Adrenal gland (tissue), 12 donors: ENCODE results near the gene SF3A1. TPM values are rescaled to one million over a fixed set of nuclear protein-coding genes. Genes with fewer than 3 reads are reported as not detected.

Source experiments
- DNase-seq, 7 donors: peaks; one replicate each; pipeline ENCODE4 v3.0.0-alpha.2; 2019 to 2020
- H3K27ac ChIP-seq, 5 donors: fragments of 200-600 bp; sonication (generic) in 4 of 5; 1 replicate in 3 of 5; 2 replicates in 2 of 5; pipeline versions ENCODE4 v1.5.1 to v1.8.0; 2016 to 2020; ENCODE audit warnings: mild to moderate bottlenecking in 1 of 5
- H3K27me3 ChIP-seq: fragments of 200-600 bp; 2 replicates; pipeline ENCODE4 v1.8.0; 2021
- H3K36me3 ChIP-seq, 2 donors: fragments of 200-600 bp; replicated peaks in 1 of 2; 1 replicate in 1 of 2; 2 replicates in 1 of 2; pipeline versions ENCODE4 v1.5.1 to v1.8.0; 2018 to 2022
- H3K4me1 ChIP-seq, 2 donors: fragments of 200-600 bp; replicated peaks in 1 of 2; 1 replicate in 1 of 2; 2 replicates in 1 of 2; pipeline versions ENCODE4 v1.5.1 to v1.8.0; 2018 to 2021
- H3K4me3 ChIP-seq, 4 donors: fragments of 200-600 bp; sonication (generic) in 3 of 4; one replicate each; pipeline ENCODE4 v1.5.1; 2016 to 2018
- H3K9me3 ChIP-seq, 3 donors: fragments of 200-600 bp; sonication (generic) in 1 of 3; replicated peaks in 1 of 3; 1 replicate in 2 of 3; 2 replicates in 1 of 3; pipeline versions ENCODE4 v1.5.1 to v1.8.0; 2016 to 2021
- CTCF ChIP-seq, 6 experiments: fragments of 450-650 bp in 4 of 6; fragments of 200-600 bp in 2 of 6; sonication (generic) in 1 of 6; IDR thresholded peaks; 1 replicate in 5 of 6; 2 replicates in 1 of 6; pipeline versions ENCODE4 v1.5.1 to v1.8.0; 2016 to 2021; ENCODE audit warnings: antibody characterized with exemption in 6 of 6, mild to moderate bottlenecking in 2 of 6, moderate library complexity in 1 of 6
- POLR2A ChIP-seq, 2 donors: fragments of 450-650 bp; IDR thresholded peaks; one replicate each; pipeline ENCODE4 v1.6.1; 2017; ENCODE audit warnings: antibody characterized with exemption in 2 of 2, mild to moderate bottlenecking in 2 of 2, moderate library complexity in 1 of 2
- WGBS, 4 donors: extraction: QIAGEN DNeasy Blood & Tissue Kit in 2 of 4; methylation state at CpG; one replicate each; pipeline versions ENCODE4 v1.1.5 to v1.1.7; 2013 to 2017; 5-methylcytosine and 5-hydroxymethylcytosine counted together
- intact Hi-C, 2 donors: fragments of 100-400 bp; cut with DNase I; formaldehyde crosslinking; loops; one replicate each; pipeline versions ENCODE4 v1.14.1 to v1.15.0; 2022 to 2023
- polyA plus RNA-seq, 3 donors: library from polyadenylated mRNA; stranded (reverse); fragments of 200-250 nt in 2 of 3; fragments of 350-450 nt in 1 of 3; fragmentation: Illumina TruSeq in 1 of 3; extraction: RNeasy Lipid Tissue Mini Kit (QIAGEN cat#74804) in 1 of 3; gene quantifications; one replicate each; pipeline ENCODE4 v1.2.3, GENCODE V29; 2013 to 2014
- total RNA-seq, 9 donors: library from RNA; depleted of rRNA in 4 of 9; stranded (reverse); fragments of >200 nt in 4 of 9; fragments of 120-200 nt in 1 of 9; fragmentation: NEBNext Ultra II Directional in 1 of 9; extraction: Animal tissue kit (Norgen Biotek cat#: 25700) in 1 of 9; gene quantifications; one replicate each; pipeline versions ENCODE4 v1.1.0 to v1.2.4, GENCODE V29; 2013 to 2023
- donor health status: healthy with polysubstance abuse.
- donor health status: Bipolar disorder and iron deficiency.
- donor health status: DM: yes; HTN: yes; CAD: no.
- donor health status: DM: no; HTN: no; CAD: no.
- donor health status: DM: no; HTN: no; CAD: no.
- donor health status: DM: yes; HTN: yes; CAD: no.

Gene SF3A1
- total and polyA plus RNA-seq, 12 donors: 15.7 to 212 (median 107) TPM

- H3K4me1 ChIP-seq: peaks cover 0 to 13% of the 10 kb centered on the region in 2 donors
- no peaks in the 10 kb centered on the region for H3K9me3 ChIP-seq
- H3K4me3 ChIP-seq: peak overlapping the region in 1 of 4 donors; percentile 78
- DNase-seq: peak in 2 of 7 donors; percentile 14 to 32
- H3K27ac ChIP-seq: peak overlapping the region in 1 of 5 donors; percentile 95
- intact Hi-C loops: loop anchor here (2.0 to 10.0 kb wide), 5 partner anchors 96 to 282 kb away; partner anchors contain the start of gene CASTOR1 (in 1 of the 2)
- TF ChIP-seq POLR2A (IDR thresholded peaks at IDR 0.05) (no peak), CTCF (IDR thresholded peaks at IDR 0.05) (peak in 1 of 6 experiments; percentile 14)
- WGBS, 4 donors: 20 to 26% (median 23%) methylated on average over 1 to 10 of the region's 10 CpGs
- no peaks in the 10 kb centered on the region for H3K36me3 ChIP-seq
- no peaks in the 10 kb centered on the region for H3K27me3 ChIP-seq
Measured at GRCh38 chr22:30386608-30386959, 29.9 kb upstream of the SF3A1 start.

- Histone ChIP-seq H3K4me1 (peaks cover 0 to 13% of the 10 kb centered on the region in 2 donors), H3K36me3 (peaks cover 0 to 4% of the 10 kb centered on the region in 2 donors), H3K27ac (no peak overlapping the region), H3K4me3 (no peak overlapping the region), H3K27me3 (no peaks in the 10 kb centered on the region), H3K9me3 (no peaks in the 10 kb centered on the region)
- 82 to 94% (median 92%) methylated on average over 3 to 10 of the region's 10 CpGs for WGBS, 4 donors
- DNase-seq: no peak
- TF ChIP-seq CTCF (IDR thresholded peaks at IDR 0.05): no peak
- no peak for TF ChIP-seq POLR2A (IDR thresholded peaks at IDR 0.05)
- intact Hi-C loops: loop anchor here (2.0 to 10.0 kb wide), 5 partner anchors 95 to 281 kb away; partner anchors contain the start of gene CASTOR1 (in 1 of the 2)
Measured at GRCh38 chr22:30385942-30386341, 29.2 kb upstream of the SF3A1 start.

- Histone ChIP-seq H3K4me3 (no peak overlapping the region), H3K4me1 (peaks cover 0 to 13% of the 10 kb centered on the region in 2 donors), H3K27me3 (no peaks in the 10 kb centered on the region), H3K36me3 (peaks cover 0 to 4% of the 10 kb centered on the region in 2 donors), H3K27ac (no peak overlapping the region), H3K9me3 (no peaks in the 10 kb centered on the region)
- TF ChIP-seq CTCF (IDR thresholded peaks at IDR 0.05) (no peak), POLR2A (IDR thresholded peaks at IDR 0.05) (no peak)
- WGBS, 4 donors: 66 to 90% (median 83%) methylated on average over 3 of the region's 3 CpGs; no CpG with 5 or more reads in 1 of the 4 donors
- intact Hi-C loops: loop anchor here in 1 of 2 donors (10.0 kb wide), 1 partner anchor 278 kb away; no protein-coding TSS in a partner anchor
- DNase-seq: no peak
Measured at GRCh38 chr22:30383061-30383460, 26.4 kb upstream of the SF3A1 start.

GRCh38 chr22:30382340-30382739 lies 25.6 kb upstream of the SF3A1 start:
- no peaks in the 10 kb centered on the region for H3K9me3 ChIP-seq
- no peak for DNase-seq
- peaks cover 0 to 4% of the 10 kb centered on the region in 2 donors for H3K36me3 ChIP-seq
- 96 to 97% (median 97%) methylated on average over 3 to 5 of the region's 5 CpGs for WGBS, 4 donors
- H3K27me3 ChIP-seq: no peaks in the 10 kb centered on the region
- peaks cover 0 to 9% of the 10 kb centered on the region in 2 donors for H3K4me1 ChIP-seq
- no peak for TF ChIP-seq POLR2A (IDR thresholded peaks at IDR 0.05)
- no peak for TF ChIP-seq CTCF (IDR thresholded peaks at IDR 0.05)
- H3K27ac ChIP-seq: no peak overlapping the region
- no peak overlapping the region for H3K4me3 ChIP-seq
- intact Hi-C loops: loop anchor here in 1 of 2 donors (10.0 kb wide), 1 partner anchor 278 kb away; no protein-coding TSS in a partner anchor
